K562 (cell line): ENCODE measurements around the gene PIMREG. TPM values are rescaled to one million over a fixed set of nuclear protein-coding genes. Genes with fewer than 3 reads are reported as not detected.

ENCODE experiments used
- ASH1L ChIP-seq: fragments of 450-650 bp; IDR thresholded peaks from 2 replicates; pipeline ENCODE4 v1.6.1; 2018; ENCODE audit warnings: borderline replicate concordance, mild to moderate bottlenecking, low read depth; ENCODE audit not compliant: partially characterized antibody
- CAMTA2 ChIP-seq: fragments of 250-450 bp; sonication (Bioruptor Pico); conservative IDR thresholded peaks from 2 replicates; pipeline ENCODE4 v1.5.1; 2022
- CHCHD3 ChIP-seq: fragments of 250-450 bp; sonication (Bioruptor Pico); IDR thresholded peaks from 2 replicates; pipeline ENCODE4 v2.1.2; 2022; ENCODE audit warnings: mild to moderate bottlenecking
- CXXC5 ChIP-seq: fragments of 250-450 bp; sonication (Bioruptor Pico); IDR thresholded peaks from 2 replicates; pipeline ENCODE4 v1.8.0; 2022; ENCODE audit warnings: inconsistent platforms, mild to moderate bottlenecking, moderate library complexity
- DNMT1 ChIP-seq: fragments of 450-650 bp; IDR thresholded peaks from 2 replicates; pipeline ENCODE4 v1.6.1; 2016; ENCODE audit warnings: antibody characterized with exemption, mild to moderate bottlenecking
- ESRRA ChIP-seq: fragments of 450-650 bp; IDR thresholded peaks from 2 replicates; pipeline ENCODE4 v1.6.1; 2014; ENCODE audit warnings: low read depth, mild to moderate bottlenecking, moderate library complexity, borderline replicate concordance
- HDGF ChIP-seq: fragments of 450-650 bp; IDR thresholded peaks from 2 replicates; pipeline ENCODE4 v1.6.1; 2016
- LCOR ChIP-seq: sonication (generic); formaldehyde crosslinking; IDR thresholded peaks from 2 replicates; pipeline ENCODE4 v1.8.0; 2022; ENCODE audit warnings: mild to moderate bottlenecking, missing genetic modification reagents
- MCM5 ChIP-seq: fragments of 450-650 bp; IDR thresholded peaks from 2 replicates; pipeline ENCODE4 v1.6.1; 2016; ENCODE audit warnings: low read depth
- NELFE ChIP-seq: IDR thresholded peaks from 2 replicates; pipeline ENCODE4 v1.6.1; 2011; ENCODE audit warnings: mild to moderate bottlenecking; ENCODE audit not compliant: insufficient read depth, insufficient read length
- NR2F6 ChIP-seq: fragments of 450-650 bp; formaldehyde crosslinking; IDR thresholded peaks from 2 replicates; pipeline ENCODE4 v1.4.0; 2020; ENCODE audit warnings: mild to moderate bottlenecking
- POLR2A ChIP-seq: fragments of 450-650 bp; conservative IDR thresholded peaks from 2 replicates; pipeline ENCODE4 v1.6.1; 2016
- RBM25 ChIP-seq: fragments of 200-400 bp; formaldehyde crosslinking; IDR thresholded peaks from 2 replicates; pipeline ENCODE4 v1.6.1; 2018; ENCODE audit warnings: low read length, low read depth, moderate library complexity; ENCODE audit not compliant: severe bottlenecking
- RBM39 ChIP-seq: fragments of 200-400 bp; formaldehyde crosslinking; optimal IDR thresholded peaks from 2 replicates; pipeline ENCODE3; 2018; ENCODE audit warnings: low read depth, low read length
- SP1 ChIP-seq: sonication (generic); formaldehyde crosslinking; IDR thresholded peaks from 2 replicates; pipeline ENCODE4 v1.8.1; 2022; ENCODE audit warnings: mild to moderate bottlenecking, missing genetic modification reagents
- SREBF2 ChIP-seq: sonication (generic); formaldehyde crosslinking; IDR thresholded peaks from 2 replicates; pipeline ENCODE4 v1.4.0; 2020; ENCODE audit warnings: mild to moderate bottlenecking, missing genetic modification reagents
- TRIM28 ChIP-seq: fragments of 450-650 bp; IDR thresholded peaks from 2 replicates; pipeline ENCODE4 v1.6.1; 2017
- ZBED1 ChIP-seq: IDR thresholded peaks from 2 replicates; pipeline ENCODE4 v1.6.1; 2014
- ZNF232 ChIP-seq: sonication (generic); formaldehyde crosslinking; IDR thresholded peaks from 2 replicates; pipeline ENCODE4 v1.8.0; 2022; ENCODE audit warnings: mild to moderate bottlenecking, missing genetic modification reagents
- ZNF668 ChIP-seq: fragments of 250-450 bp; sonication (Bioruptor Pico); IDR thresholded peaks from 2 replicates; pipeline ENCODE4 v1.8.0; 2022; ENCODE audit warnings: mild to moderate bottlenecking, inconsistent platforms
- ZNF695 ChIP-seq: fragments of 450-650 bp; formaldehyde crosslinking; IDR thresholded peaks from 2 replicates; pipeline ENCODE4 v1.4.0; 2020; ENCODE audit warnings: mild to moderate bottlenecking, moderate library complexity
- ZNF696 ChIP-seq: fragments of 250-450 bp; sonication (Bioruptor Pico); conservative IDR thresholded peaks from 2 replicates; pipeline ENCODE4 v1.4.0; 2020; ENCODE audit warnings: mild to moderate bottlenecking, moderate library complexity
- polyA plus RNA-seq, 8 experiments: library from polyadenylated mRNA; depleted of rRNA in 4 of 8; stranded (reverse) in 5 of 8; unstranded in 3 of 8; fragments of >200 nt; fragmentation: Nextera tagmentation in 2 of 8; fragmentation: Illumina TruSeq in 1 of 8; extraction: Ambion mirVana in 2 of 8; extraction: Trizol in 1 of 8; gene quantifications; 2 replicates each; pipeline versions ENCODE4 v1.2.1 to v1.2.3, GENCODE V29; 2011 to 2014; ENCODE audit warnings: inconsistent platforms in 1 of 8, missing spikeins in 1 of 8
- total RNA-seq, 7 experiments: library from RNA; depleted of rRNA in 6 of 7; stranded (reverse); fragments of >200 nt in 6 of 7; fragmentation: Illumina TruSeq in 2 of 7; extraction: Trizol in 2 of 7; gene quantifications; 2 replicates each; pipeline versions ENCODE4 v1.2.1 to v1.2.3, GENCODE V29; 2011 to 2021; ENCODE audit warnings: low replicate concordance in 1 of 7
- TF ChIP-seq, protein P1 (sequence below): fragments of 250-450 bp; sonication (Bioruptor Pico); IDR thresholded peaks from 2 replicates; pipeline ENCODE4 v1.5.0; 2020; ENCODE audit warnings: mild to moderate bottlenecking
- TF ChIP-seq, protein P2 (sequence below): IDR thresholded peaks from 2 replicates; pipeline ENCODE4 v1.6.1; 2011; ENCODE audit warnings: borderline replicate concordance, low read depth, mild to moderate bottlenecking, moderate library complexity, low read length; ENCODE audit not compliant: insufficient read depth, poor library complexity, severe bottlenecking
- TF ChIP-seq, protein P3 (sequence below): sonication (generic); formaldehyde crosslinking; IDR thresholded peaks from 2 replicates; pipeline ENCODE4 v1.9.0; 2022; ENCODE audit warnings: mild to moderate bottlenecking, missing genetic modification reagents
- TF ChIP-seq, protein P4 (sequence below): IDR thresholded peaks from 2 replicates; pipeline ENCODE4 v1.6.1; 2012; ENCODE audit warnings: low read depth, low read length, improper control_type of control experiment, borderline replicate concordance

PIMREG gene
- total and polyA plus RNA-seq, 9 of the 15 experiments (the other 6 are each of a cell fraction or from before 2014, with no cell fraction given), result 1.1 to 16.7 (median 9.4) TPM

DNA sequence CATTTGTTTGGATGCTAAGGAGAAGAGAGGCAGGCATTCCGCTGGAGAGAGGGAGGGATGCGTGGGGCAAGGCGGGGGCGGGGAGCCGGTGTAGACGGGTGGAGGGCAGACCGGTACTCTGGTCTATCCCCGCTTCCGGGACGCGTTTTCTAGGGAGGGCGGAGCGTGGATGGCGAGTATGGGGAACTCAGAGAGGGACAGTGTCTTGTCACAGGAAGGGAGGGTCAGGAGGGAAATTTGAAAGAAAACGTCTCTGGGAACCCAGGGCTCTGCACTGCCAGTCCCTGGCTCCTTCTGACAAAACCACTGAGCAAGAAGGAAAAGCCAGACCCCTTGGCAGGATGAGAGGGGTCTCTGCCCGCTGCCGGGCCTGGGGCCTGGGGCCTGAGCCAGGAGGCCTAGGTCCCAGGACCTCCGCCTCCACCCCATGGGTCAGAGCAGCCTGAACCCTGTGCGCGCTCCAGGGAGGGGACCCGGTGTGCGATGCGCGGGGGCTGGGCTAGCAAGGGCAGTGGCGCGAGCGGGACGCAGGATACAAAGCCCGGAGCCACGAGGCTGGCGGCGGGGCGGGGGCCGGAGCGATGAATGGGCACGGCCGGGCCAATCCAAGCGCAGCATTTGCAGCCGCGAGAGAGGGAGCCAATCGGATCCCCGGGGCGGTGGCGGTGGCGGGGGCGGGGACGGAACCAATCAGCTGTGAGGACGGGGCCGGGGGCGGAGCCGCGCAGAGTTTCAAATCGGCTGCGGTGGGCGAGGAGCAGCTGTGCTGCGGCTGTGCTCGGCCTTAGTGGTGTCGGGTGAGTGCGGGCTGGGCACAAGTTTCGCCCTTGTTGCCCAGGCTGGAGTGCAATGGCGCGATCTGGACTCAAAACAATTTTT lies at the start of gene PIMREG (continued):
- TF ChIP-seq RBM25 (peak; percentile 86), ESRRA (no peak), LCOR (CRISPR knock-in tag) (0 out of 2 replicates have a peak, but pooled peaks have one; percentile 37), ASH1L (peak; percentile 30), SREBF2 (CRISPR knock-in tag) (no peak), NELFE (no peak), HDGF (no peak), DNMT1 (no peak), CHCHD3 (CRISPR knock-in tag) (no peak), ZBED1 (no peak), MCM5 (no peak), POLR2A (peak; percentile 80), ZNF668 (CRISPR knock-in tag) (no peak), TRIM28 (no peak), CAMTA2 (no peak), RBM39 (no peak), NR2F6 (CRISPR knock-in tag) (no peak), ZNF232 (CRISPR knock-in tag) (no peak), ZNF695 (CRISPR knock-in tag) (no peak), ZNF696 (CRISPR knock-in tag) (no peak), SP1 (CRISPR knock-in tag) (0 out of 2 replicates have a peak, but pooled peaks have one; percentile 20), CXXC5 (peak; percentile 66)
- TF ChIP-seq, protein P1, sequence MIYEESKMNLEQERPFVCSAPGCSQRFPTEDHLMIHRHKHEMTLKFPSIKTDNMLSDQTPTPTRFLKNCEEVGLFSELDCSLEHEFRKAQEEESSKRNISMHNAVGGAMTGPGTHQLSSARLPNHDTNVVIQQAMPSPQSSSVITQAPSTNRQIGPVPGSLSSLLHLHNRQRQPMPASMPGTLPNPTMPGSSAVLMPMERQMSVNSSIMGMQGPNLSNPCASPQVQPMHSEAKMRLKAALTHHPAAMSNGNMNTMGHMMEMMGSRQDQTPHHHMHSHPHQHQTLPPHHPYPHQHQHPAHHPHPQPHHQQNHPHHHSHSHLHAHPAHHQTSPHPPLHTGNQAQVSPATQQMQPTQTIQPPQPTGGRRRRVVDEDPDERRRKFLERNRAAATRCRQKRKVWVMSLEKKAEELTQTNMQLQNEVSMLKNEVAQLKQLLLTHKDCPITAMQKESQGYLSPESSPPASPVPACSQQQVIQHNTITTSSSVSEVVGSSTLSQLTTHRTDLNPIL (CRISPR knock-in tag), result no peak
- TF ChIP-seq, protein P2, sequence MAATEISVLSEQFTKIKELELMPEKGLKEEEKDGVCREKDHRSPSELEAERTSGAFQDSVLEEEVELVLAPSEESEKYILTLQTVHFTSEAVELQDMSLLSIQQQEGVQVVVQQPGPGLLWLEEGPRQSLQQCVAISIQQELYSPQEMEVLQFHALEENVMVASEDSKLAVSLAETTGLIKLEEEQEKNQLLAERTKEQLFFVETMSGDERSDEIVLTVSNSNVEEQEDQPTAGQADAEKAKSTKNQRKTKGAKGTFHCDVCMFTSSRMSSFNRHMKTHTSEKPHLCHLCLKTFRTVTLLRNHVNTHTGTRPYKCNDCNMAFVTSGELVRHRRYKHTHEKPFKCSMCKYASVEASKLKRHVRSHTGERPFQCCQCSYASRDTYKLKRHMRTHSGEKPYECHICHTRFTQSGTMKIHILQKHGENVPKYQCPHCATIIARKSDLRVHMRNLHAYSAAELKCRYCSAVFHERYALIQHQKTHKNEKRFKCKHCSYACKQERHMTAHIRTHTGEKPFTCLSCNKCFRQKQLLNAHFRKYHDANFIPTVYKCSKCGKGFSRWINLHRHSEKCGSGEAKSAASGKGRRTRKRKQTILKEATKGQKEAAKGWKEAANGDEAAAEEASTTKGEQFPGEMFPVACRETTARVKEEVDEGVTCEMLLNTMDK, result no peak
- TF ChIP-seq, protein P3, sequence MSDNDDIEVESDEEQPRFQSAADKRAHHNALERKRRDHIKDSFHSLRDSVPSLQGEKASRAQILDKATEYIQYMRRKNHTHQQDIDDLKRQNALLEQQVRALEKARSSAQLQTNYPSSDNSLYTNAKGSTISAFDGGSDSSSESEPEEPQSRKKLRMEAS (CRISPR knock-in tag), result peak; percentile 93
- TF ChIP-seq, protein P4, sequence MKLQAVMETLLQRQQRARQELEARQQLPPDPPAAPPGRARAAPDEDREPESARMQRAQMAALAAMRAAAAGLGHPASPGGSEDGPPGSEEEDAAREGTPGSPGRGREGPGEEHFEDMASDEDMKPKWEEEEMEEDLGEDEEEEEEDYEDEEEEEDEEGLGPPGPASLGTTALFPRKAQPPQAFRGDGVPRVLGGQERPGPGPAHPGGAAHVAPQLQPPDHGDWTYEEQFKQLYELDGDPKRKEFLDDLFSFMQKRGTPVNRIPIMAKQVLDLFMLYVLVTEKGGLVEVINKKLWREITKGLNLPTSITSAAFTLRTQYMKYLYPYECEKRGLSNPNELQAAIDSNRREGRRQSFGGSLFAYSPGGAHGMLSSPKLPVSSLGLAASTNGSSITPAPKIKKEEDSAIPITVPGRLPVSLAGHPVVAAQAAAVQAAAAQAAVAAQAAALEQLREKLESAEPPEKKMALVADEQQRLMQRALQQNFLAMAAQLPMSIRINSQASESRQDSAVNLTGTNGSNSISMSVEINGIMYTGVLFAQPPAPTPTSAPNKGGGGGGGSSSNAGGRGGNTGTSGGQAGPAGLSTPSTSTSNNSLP, result no peak
